ACC112 (cell line): ENCODE results near the gene LHX2.

Source experiments
- H2AFZ ChIP-seq: fragments of 200-600 bp; sonication (generic); one replicate; pipeline ENCODE4 v1.6.0; 2017; ENCODE audit warnings: antibody characterized with exemption, low read length; ENCODE audit not compliant: unreplicated experiment
- H3K27ac ChIP-seq: fragments of 200-600 bp; sonication (generic); 2 replicates; pipeline ENCODE4 v1.5.1; 2014; ENCODE audit warnings: low read depth, mild to moderate bottlenecking, antibody characterized with exemption, low read length, moderate library complexity
- H3K27me3 ChIP-seq: fragments of 200-600 bp; sonication (generic); 2 replicates; pipeline ENCODE4 v1.6.1; 2014; ENCODE audit warnings: mild to moderate bottlenecking, antibody characterized with exemption, low read length, moderate library complexity, mixed read lengths; ENCODE audit not compliant: insufficient read depth
- H3K36me3 ChIP-seq: fragments of 200-600 bp; sonication (generic); 2 replicates; pipeline ENCODE4 v1.6.1; 2016; ENCODE audit warnings: mild to moderate bottlenecking, antibody characterized with exemption, low read length, moderate library complexity, mixed read lengths; ENCODE audit not compliant: insufficient read depth
- H3K4me1 ChIP-seq: fragments of 200-600 bp; sonication (generic); one replicate; pipeline ENCODE4 v1.6.1; 2016; ENCODE audit warnings: low read length, mixed read lengths; ENCODE audit not compliant: insufficient read depth, unreplicated experiment, control insufficient read depth
- H3K4me3 ChIP-seq: fragments of 200-600 bp; sonication (generic); 2 replicates; pipeline ENCODE4 v1.5.1; 2014; ENCODE audit warnings: mild to moderate bottlenecking, low read depth, low read length
- H3K79me2 ChIP-seq: fragments of 200-600 bp; sonication (generic); one replicate; pipeline ENCODE4 v1.6.0; 2016; ENCODE audit warnings: low read length; ENCODE audit not compliant: control insufficient read depth, unreplicated experiment, insufficient read depth

Gene LHX2

DNA sequence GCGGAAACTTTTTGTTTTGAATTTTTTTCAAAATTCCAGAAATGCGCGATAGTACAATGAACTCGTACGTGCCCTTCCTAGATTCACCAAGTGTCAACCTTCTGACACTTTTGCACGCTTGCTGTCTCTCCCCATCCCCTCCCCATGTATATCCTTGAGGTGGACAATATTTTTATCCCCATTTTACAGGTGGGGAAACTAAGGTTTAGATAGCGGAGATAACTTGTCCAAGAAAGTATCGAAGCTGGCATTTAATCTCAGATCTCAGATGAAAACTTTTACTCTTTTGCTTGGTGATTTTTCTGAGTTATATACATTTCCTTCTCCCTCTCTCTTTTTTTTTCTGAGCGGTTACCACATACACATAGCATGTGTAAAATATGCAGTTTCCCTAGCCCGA lies 34.6 kb downstream of the LHX2 start:
- H2AFZ ChIP-seq: no peak overlapping the region
- H3K27ac ChIP-seq: no peak overlapping the region
- H3K79me2 ChIP-seq: no peaks in the 10 kb centered on the region
- H3K27me3 ChIP-seq: peaks cover 7% of the 10 kb centered on the region
- H3K4me3 ChIP-seq: peak overlapping the region; percentile 75
- peaks cover 12% of the 10 kb centered on the region for H3K4me1 ChIP-seq
- no peaks in the 10 kb centered on the region for H3K36me3 ChIP-seq

GRCh38 chr9:124047251-124047672 lies 35.7 kb downstream of the LHX2 start:
- H2AFZ ChIP-seq: no peak overlapping the region
- peaks cover 7% of the 10 kb centered on the region for H3K27me3 ChIP-seq
- H3K79me2 ChIP-seq: no peaks in the 10 kb centered on the region
- H3K36me3 ChIP-seq: no peaks in the 10 kb centered on the region
- peaks cover 5% of the 10 kb centered on the region for H3K4me1 ChIP-seq
- no peak overlapping the region for H3K4me3 ChIP-seq
- H3K27ac ChIP-seq: no peak overlapping the region

- Histone ChIP-seq H3K79me2 (no peaks in the 10 kb centered on the region), H3K27me3 (peaks cover 8% of the 10 kb centered on the region), H3K4me3 (no peak overlapping the region), H2AFZ (no peak overlapping the region), H3K36me3 (no peaks in the 10 kb centered on the region), H3K4me1 (peaks cover 15% of the 10 kb centered on the region), H3K27ac (no peak overlapping the region)
These were observed 39.4 kb downstream of the LHX2 start for GRCh38 chr9:124050955-124051354.

DNA sequence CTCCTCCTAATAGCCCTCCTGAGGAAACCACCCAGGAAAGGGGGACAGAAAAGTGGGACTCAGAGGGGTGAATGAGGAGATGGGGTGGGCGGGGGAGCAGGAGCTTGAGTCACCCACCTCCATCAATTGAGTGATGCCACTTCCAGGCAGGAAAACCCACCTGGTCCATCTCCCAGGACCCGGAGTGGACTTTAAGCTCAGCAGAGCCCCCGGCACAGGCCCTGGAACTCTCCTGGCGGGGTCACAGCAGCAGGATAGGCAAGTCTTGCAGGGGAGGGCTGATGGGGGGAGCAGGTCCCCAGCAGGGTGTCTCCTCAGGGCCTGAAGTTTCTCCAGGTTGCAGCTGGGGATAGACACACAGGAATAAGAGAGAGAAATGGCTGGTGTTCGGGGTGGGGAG lies 40.8 kb downstream of the LHX2 start:
- H2AFZ ChIP-seq: no peak overlapping the region
- no peak overlapping the region for H3K27ac ChIP-seq
- H3K4me3 ChIP-seq: no peak overlapping the region
- peaks cover 10% of the 10 kb centered on the region for H3K4me1 ChIP-seq
- H3K27me3 ChIP-seq: peaks cover 7% of the 10 kb centered on the region; the same call in 1 of the 2 replicates
- H3K36me3 ChIP-seq: no peaks in the 10 kb centered on the region
- H3K79me2 ChIP-seq: no peaks in the 10 kb centered on the region

DNA sequence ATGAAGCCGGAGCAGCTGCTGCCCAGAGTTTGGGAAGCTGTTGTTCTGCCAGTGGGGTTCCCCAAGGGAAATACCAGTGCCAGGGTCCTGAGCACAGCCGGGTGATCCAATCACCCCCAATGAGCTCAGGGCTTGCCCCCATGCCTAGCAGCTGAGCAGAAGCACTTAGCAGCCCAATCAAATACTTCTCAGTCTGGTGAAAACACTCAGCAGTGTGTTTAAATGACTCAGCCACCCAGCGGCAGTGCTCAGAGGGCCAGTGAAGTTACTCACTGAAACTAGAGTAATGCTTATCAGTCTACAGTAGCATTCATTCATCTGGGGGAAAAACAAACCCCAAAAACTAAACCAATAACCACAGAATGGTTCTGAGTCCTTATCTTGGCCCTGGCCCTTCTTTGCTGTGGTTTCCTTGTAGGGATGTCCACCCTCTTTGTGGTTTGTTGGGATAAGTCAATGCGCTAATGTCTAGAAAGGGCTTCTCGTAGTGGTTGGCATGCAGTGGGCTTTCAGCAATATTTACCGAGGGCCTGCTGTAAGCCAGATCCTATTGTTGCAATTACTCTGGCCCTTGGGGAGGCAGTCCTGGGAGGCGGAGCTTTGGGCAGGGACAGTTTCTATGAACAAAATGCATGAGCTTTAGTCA lies 43.1 kb downstream of the LHX2 start:
- Histone ChIP-seq H3K27me3 (peaks cover 26% of the 10 kb centered on the region), H3K36me3 (no peaks in the 10 kb centered on the region), H3K4me3 (peak overlapping the region; percentile 50), H2AFZ (peak overlapping the region; percentile 28), H3K79me2 (no peaks in the 10 kb centered on the region), H3K27ac (peak overlapping the region; percentile 53), H3K4me1 (peaks cover 10% of the 10 kb centered on the region)

GRCh38 chr9:124060844-124061605 lies 49.5 kb downstream of the LHX2 start:
- Histone ChIP-seq H3K79me2 (no peaks in the 10 kb centered on the region), H3K27ac (no peak overlapping the region), H3K4me3 (no peak overlapping the region), H3K36me3 (no peaks in the 10 kb centered on the region), H3K27me3 (peaks cover 40% of the 10 kb centered on the region), H2AFZ (no peak overlapping the region), H3K4me1 (no peaks in the 10 kb centered on the region)

DNA sequence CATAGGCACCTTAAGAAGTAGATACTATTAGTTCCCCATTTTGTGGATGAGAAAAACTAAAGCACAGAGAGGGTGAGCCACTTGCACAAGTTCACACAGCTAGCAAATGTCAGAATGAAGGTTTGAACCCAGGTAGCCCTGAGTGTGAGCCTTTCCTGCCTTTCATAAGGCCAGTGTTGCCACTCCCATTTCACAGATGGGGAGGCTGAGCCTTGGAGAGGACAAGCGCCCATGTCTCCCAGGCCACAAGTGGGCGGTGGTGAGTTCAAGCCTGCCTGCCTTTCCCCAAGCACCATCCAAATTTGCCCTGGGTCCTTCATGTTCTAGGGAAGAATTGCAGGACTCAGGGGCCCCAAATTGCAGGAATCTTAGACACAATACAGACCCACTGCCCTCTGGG lies 50.6 kb downstream of the LHX2 start:
- H3K27ac ChIP-seq: no peak overlapping the region
- H3K36me3 ChIP-seq: no peaks in the 10 kb centered on the region
- H3K4me1 ChIP-seq: no peaks in the 10 kb centered on the region
- H2AFZ ChIP-seq: no peak overlapping the region
- no peaks in the 10 kb centered on the region for H3K79me2 ChIP-seq
- H3K4me3 ChIP-seq: no peak overlapping the region
- peaks cover 37% of the 10 kb centered on the region for H3K27me3 ChIP-seq

GRCh38 chr9:124066783-124067577 lies 55.4 kb downstream of the LHX2 start:
- no peaks in the 10 kb centered on the region for H3K36me3 ChIP-seq
- H3K4me3 ChIP-seq: no peak overlapping the region
- H3K79me2 ChIP-seq: no peaks in the 10 kb centered on the region
- no peaks in the 10 kb centered on the region for H3K4me1 ChIP-seq
- no peak overlapping the region for H2AFZ ChIP-seq
- no peak overlapping the region for H3K27ac ChIP-seq
- peaks cover 14% of the 10 kb centered on the region for H3K27me3 ChIP-seq

GRCh38 chr9:124068251-124068650 lies 56.7 kb downstream of the LHX2 start:
- H3K27ac ChIP-seq: no peak overlapping the region
- H3K27me3 ChIP-seq: peaks cover 26% of the 10 kb centered on the region
- no peak overlapping the region for H2AFZ ChIP-seq
- H3K4me1 ChIP-seq: no peaks in the 10 kb centered on the region
- no peak overlapping the region for H3K4me3 ChIP-seq
- H3K79me2 ChIP-seq: no peaks in the 10 kb centered on the region
- no peaks in the 10 kb centered on the region for H3K36me3 ChIP-seq

DNA sequence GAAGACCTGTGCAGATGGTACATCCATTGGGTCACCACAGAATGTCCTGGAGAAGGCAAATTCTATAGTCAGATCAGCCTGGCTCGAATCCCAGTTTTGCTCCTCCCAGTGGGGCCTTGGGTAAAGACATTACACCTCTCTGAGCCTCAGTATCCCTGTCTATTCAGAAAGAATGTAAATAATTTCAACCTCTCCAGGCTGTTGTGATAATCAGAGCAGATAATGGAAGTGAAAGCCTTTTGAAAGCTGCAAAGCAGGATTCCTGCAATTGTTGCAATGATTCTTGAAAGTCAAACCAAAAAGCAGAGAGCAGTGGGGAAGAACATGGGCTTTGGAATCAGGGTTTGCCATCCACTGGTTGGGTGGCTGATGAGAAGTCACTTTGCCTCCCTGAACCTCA lies 63.2 kb downstream of the LHX2 start:
- H3K79me2 ChIP-seq: no peaks in the 10 kb centered on the region
- peaks cover 25% of the 10 kb centered on the region for H3K4me1 ChIP-seq
- H2AFZ ChIP-seq: no peak overlapping the region
- H3K27me3 ChIP-seq: peaks cover 31% of the 10 kb centered on the region
- H3K4me3 ChIP-seq: no peak overlapping the region
- H3K27ac ChIP-seq: no peak overlapping the region
- H3K36me3 ChIP-seq: no peaks in the 10 kb centered on the region
